Fibroblast of pulmonary artery (primary cell): ENCODE data around the gene KCNH1.

Source experiments
- DNase-seq: peaks from one replicate; pipeline ENCODE4 v3.0.0-alpha.2; 2010; ENCODE audit warnings: low read depth
- H3K4me3 ChIP-seq: replicated peaks from 2 replicates; pipeline ENCODE4 v1.5.1; 2011; ENCODE audit warnings: low read depth, mild to moderate bottlenecking, control low read depth, low read length, moderate library complexity
- CTCF ChIP-seq: IDR thresholded peaks from 2 replicates; pipeline ENCODE4 v1.5.1; 2011; ENCODE audit warnings: mild to moderate bottlenecking, control low read depth, low read length, inconsistent platforms; ENCODE audit errors: missing control alignments

The KCNH1 gene

DNA sequence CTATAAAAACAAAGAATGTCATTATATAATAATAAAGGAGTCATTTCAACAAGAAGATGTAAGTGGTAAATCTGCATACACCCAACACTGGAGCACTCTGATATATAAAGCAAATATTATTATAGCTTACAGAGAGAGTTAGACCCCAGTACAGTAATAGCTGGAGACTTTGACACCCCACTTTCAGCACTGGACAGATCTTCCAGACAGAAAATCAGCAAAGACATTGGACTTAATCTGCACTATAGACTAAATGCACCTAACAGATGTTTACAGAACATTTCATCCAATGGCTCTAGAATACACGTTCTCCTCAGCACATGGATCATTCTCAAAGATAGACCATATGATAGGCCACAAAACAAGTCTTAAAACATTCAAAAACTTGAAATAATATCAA, 20.0 kb upstream of the KCNH1 start:
- no peak overlapping the region for H3K4me3 ChIP-seq
- no peak for TF ChIP-seq CTCF
- no peak for DNase-seq

DNA sequence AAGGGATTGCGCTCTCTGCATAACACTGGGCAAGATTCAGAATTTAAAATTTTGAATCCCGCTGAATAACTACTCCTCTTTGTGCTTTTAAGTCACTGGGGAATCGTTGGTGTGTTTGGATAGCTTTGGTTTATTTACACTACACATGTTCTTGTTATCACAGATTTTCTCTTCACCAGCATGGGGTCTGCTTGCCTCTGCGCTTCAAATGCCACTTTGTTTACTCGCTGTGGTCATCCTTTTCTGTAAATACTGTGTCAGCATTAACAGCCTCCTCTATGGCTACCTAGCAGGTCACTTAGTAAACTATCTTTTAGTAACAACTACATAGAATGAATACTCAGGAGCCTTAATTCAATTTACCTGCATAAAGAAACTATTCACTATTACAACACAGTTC, 14.4 kb upstream of the KCNH1 start:
- DNase-seq: no peak
- TF ChIP-seq CTCF: no peak
- H3K4me3 ChIP-seq: no peak overlapping the region

GRCh38 chr1:211145944-211146343, 12.0 kb upstream of the KCNH1 start:
- no peak overlapping the region for H3K4me3 ChIP-seq
- no peak for DNase-seq
- TF ChIP-seq CTCF: no peak

DNA sequence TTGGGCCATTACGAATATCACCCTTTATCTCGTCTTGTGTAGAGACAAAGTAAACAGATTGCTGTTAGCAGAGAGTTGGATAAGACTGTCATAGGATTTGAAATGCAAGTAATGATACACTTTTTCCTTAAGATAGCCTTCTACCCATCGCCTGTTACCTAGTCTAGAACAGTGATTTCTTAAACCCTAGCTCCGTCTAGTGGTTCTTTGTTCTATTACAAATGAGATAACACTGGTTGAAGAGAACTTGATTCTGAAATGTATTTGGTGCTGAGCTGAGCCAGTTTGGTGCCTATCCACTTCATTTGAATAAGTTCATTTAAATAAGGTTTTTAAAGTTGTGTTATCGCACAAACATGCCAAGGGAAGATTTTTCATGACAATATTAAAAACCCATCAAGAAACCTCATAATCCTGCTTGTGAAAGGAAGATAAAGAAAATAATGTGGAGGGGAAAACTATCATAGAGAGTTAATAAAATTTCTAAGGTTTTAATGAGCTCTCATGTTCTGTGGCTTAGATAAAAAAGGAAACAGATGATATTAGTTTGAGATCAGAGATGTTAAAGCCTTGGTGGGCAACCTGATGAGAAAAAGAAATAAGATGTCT, 1.5 kb upstream of the KCNH1 start:
- no peak overlapping the region for H3K4me3 ChIP-seq
- DNase-seq: peak; percentile 65
- TF ChIP-seq CTCF: peak; percentile 72

GRCh38 chr1:211133393-211133835, 534 bp downstream of the KCNH1 start:
- peak overlapping the region; percentile 45 for H3K4me3 ChIP-seq
- no peak for TF ChIP-seq CTCF
- no peak for DNase-seq

DNA sequence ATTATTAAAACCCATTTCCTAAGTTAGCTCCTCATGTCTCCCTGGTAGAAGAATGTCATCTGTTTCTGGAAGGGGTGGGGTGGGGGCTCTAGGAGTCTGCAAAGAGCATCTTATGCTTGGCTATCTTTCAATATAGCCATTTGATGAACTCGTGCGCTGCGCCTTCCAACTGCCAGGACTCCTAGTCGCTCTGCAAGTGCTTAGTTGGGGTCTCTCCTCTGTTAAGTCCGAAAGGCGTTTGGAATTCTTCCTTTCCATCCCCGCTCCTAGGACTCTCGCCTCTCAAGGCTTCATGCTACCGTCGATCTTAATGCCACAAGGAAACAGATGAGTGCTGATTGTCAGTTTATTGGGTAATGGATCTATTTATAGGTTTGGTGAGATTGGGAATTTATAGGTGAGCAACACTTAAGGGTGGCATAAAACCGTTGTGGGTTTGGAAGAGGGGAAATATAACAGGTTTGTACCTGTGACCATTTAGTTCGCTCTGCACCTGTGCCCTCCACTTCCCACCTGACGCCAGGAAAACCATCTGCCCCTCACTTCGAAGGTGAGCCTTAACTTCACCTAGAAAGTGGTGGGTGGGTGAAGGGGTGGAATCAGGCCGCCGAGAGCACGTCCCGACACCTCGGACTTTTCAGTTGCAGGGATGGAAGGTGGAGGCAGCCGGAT, 1.1 kb downstream of the KCNH1 start:
- no peak for DNase-seq
- no peak overlapping the region for H3K4me3 ChIP-seq
- TF ChIP-seq CTCF: no peak

- DNase-seq: no peak
- no peak for TF ChIP-seq CTCF
- H3K4me3 ChIP-seq: no peak overlapping the region
Observed at GRCh38 chr1:211129776-211130175, 4.2 kb downstream of the KCNH1 start.
